H9 (cell line): ENCODE data around the gene AP2M1. TPM values are rescaled to one million over a fixed set of nuclear protein-coding genes. Genes with fewer than 3 reads are reported as not detected.
A peak's percentile ranks its signal among the peaks of the same experiment; 100 is the strongest.

ENCODE experiments used
- DNase-seq: peaks from one replicate; pipeline ENCODE4 v3.0.0-alpha.2; 2017
- H2AFZ ChIP-seq: one replicate; pipeline ENCODE4 v1.6.1; 2013; ENCODE audit warnings: mild to moderate bottlenecking, low read length, control low read depth, moderate library complexity
- H2AK5ac ChIP-seq: 2 replicates; pipeline ENCODE4 v1.6.1; 2013; ENCODE audit warnings: low read length, control low read depth, mixed read lengths; ENCODE audit not compliant: insufficient read length
- H2BK120ac ChIP-seq: one replicate; pipeline ENCODE4 v1.6.1; 2013; ENCODE audit warnings: low read depth, mild to moderate bottlenecking, low read length, control low read depth, inconsistent platforms; ENCODE audit not compliant: poor library complexity, severe bottlenecking
- H2BK12ac ChIP-seq: 2 replicates; pipeline ENCODE4 v1.6.1; 2013; ENCODE audit warnings: low read length, control low read depth, mixed read lengths, low read depth; ENCODE audit not compliant: insufficient read length
- H2BK15ac ChIP-seq: 2 replicates; pipeline ENCODE4 v1.6.1; 2013; ENCODE audit warnings: low read depth, low read length, control low read depth
- H2BK20ac ChIP-seq: one replicate; pipeline ENCODE4 v1.6.1; 2013; ENCODE audit warnings: low read depth, mild to moderate bottlenecking, low read length, control low read depth, inconsistent platforms; ENCODE audit not compliant: poor library complexity, severe bottlenecking
- H2BK5ac ChIP-seq: 2 replicates; pipeline ENCODE4 v1.6.1; 2013; ENCODE audit warnings: low read length, control low read depth, mixed read lengths; ENCODE audit not compliant: insufficient read length
- H3K14ac ChIP-seq: 2 replicates; pipeline ENCODE4 v1.6.1; 2013; ENCODE audit warnings: low read length, control low read depth; ENCODE audit not compliant: insufficient read depth
- H3K18ac ChIP-seq: 2 replicates; pipeline ENCODE4 v1.6.1; 2013; ENCODE audit warnings: low read depth, mild to moderate bottlenecking, mixed read lengths, low read length, control low read depth; ENCODE audit not compliant: insufficient read length
- H3K23ac ChIP-seq: 2 replicates; pipeline ENCODE4 v1.6.1; 2013; ENCODE audit warnings: low read length, control low read depth, mixed read lengths, low read depth; ENCODE audit not compliant: insufficient read length
- H3K23me2 ChIP-seq: 2 replicates; pipeline ENCODE4 v1.6.1; 2013; ENCODE audit warnings: low read depth, mild to moderate bottlenecking, mixed read lengths, low read length, control low read depth; ENCODE audit not compliant: insufficient read length, poor library complexity, severe bottlenecking
- H3K27ac ChIP-seq: 2 replicates; pipeline ENCODE4 v1.5.1; 2013; ENCODE audit warnings: low read length, control low read depth, mixed read lengths, low read depth; ENCODE audit not compliant: insufficient read length
- H3K27me3 ChIP-seq: 2 replicates; pipeline ENCODE4 v1.6.1; 2013; ENCODE audit warnings: low read length, control low read depth, inconsistent platforms; ENCODE audit not compliant: insufficient read depth
- H3K4ac ChIP-seq: 2 replicates; pipeline ENCODE4 v1.6.1; 2013; ENCODE audit warnings: low read depth, mild to moderate bottlenecking, control low read depth, inconsistent platforms, low read length, moderate library complexity
- H3K4me1 ChIP-seq: 2 replicates; pipeline ENCODE4 v1.6.1; 2013; ENCODE audit warnings: low read length, control low read depth, inconsistent platforms; ENCODE audit not compliant: insufficient read depth
- H3K4me2 ChIP-seq: 2 replicates; pipeline ENCODE4 v1.6.1; 2013; ENCODE audit warnings: low read length, control low read depth, mixed read lengths; ENCODE audit not compliant: insufficient read length, insufficient read depth
- H3K56ac ChIP-seq: 2 replicates; pipeline ENCODE4 v1.6.1; 2013; ENCODE audit warnings: low read depth, mild to moderate bottlenecking, mixed read lengths, low read length, control low read depth; ENCODE audit not compliant: insufficient read length
- H3K79me1 ChIP-seq: 2 replicates; pipeline ENCODE4 v1.6.1; 2013; ENCODE audit warnings: low read depth, mild to moderate bottlenecking, moderate library complexity, low read length, control low read depth, inconsistent platforms; ENCODE audit not compliant: insufficient read depth, poor library complexity, severe bottlenecking
- H3K79me2 ChIP-seq: 2 replicates; pipeline ENCODE4 v1.6.1; 2013; ENCODE audit warnings: low read length, control low read depth, inconsistent platforms; ENCODE audit not compliant: insufficient read depth
- H3K9ac ChIP-seq: 2 replicates; pipeline ENCODE4 v1.6.1; 2013; ENCODE audit warnings: low read length, control low read depth, mixed read lengths; ENCODE audit not compliant: insufficient read length; ENCODE audit errors: extremely low read depth
- H3K9me3 ChIP-seq: one replicate; pipeline ENCODE4 v1.6.1; 2013; ENCODE audit warnings: low read depth, low read length, inconsistent platforms; ENCODE audit not compliant: control insufficient read depth
- H3T11ph ChIP-seq: one replicate; pipeline ENCODE4 v1.6.1; 2013; ENCODE audit warnings: mild to moderate bottlenecking, low read length, control low read depth, inconsistent platforms
- H4K20me1 ChIP-seq: one replicate; pipeline ENCODE4 v1.6.1; 2013; ENCODE audit not compliant: control insufficient read depth, insufficient read length, insufficient read depth
- H4K5ac ChIP-seq: 2 replicates; pipeline ENCODE4 v1.6.1; 2013; ENCODE audit warnings: low read depth, mild to moderate bottlenecking, mixed read lengths, low read length, control low read depth; ENCODE audit not compliant: insufficient read length
- H4K8ac ChIP-seq: replicated peaks from 2 replicates; pipeline ENCODE4 v1.6.1; 2013; ENCODE audit warnings: low read length, control low read depth, mixed read lengths, low read depth; ENCODE audit not compliant: insufficient read length
- H4K91ac ChIP-seq: 2 replicates; pipeline ENCODE4 v1.6.1; 2013; ENCODE audit warnings: low read depth, mild to moderate bottlenecking, moderate library complexity, mixed read lengths, low read length, control low read depth; ENCODE audit not compliant: insufficient read length
- H3K27ac Mint-ChIP-seq, 3 experiments: 2 replicates in 2 of 3; 3 replicates in 1 of 3; pipeline ENCODE4 v1.8.0; 2020 to 2021; ENCODE audit warnings: mixed read lengths in 3 of 3, mild to moderate bottlenecking in 1 of 3, moderate library complexity in 1 of 3
- H3K27me3 Mint-ChIP-seq: 2 replicates; pipeline ENCODE4 v1.8.0; 2021; ENCODE audit warnings: low read depth, mild to moderate bottlenecking, moderate library complexity, mixed read lengths
- H3K36me3 Mint-ChIP-seq, 3 experiments: 2 replicates in 2 of 3; 3 replicates in 1 of 3; pipeline ENCODE4 v1.8.0; 2020 to 2021; ENCODE audit warnings: low read depth in 3 of 3, mixed read lengths in 3 of 3; ENCODE audit not compliant: insufficient read depth in 1 of 3
- H3K4me1 Mint-ChIP-seq, 2 experiments: 2 replicates each; pipeline ENCODE4 v1.8.0; 2020; ENCODE audit warnings: mixed read lengths in 2 of 2
- H3K4me3 Mint-ChIP-seq, 2 experiments: 2 replicates in 1 of 2; 3 replicates in 1 of 2; pipeline ENCODE4 v1.8.0; 2020 to 2021; ENCODE audit warnings: mild to moderate bottlenecking in 2 of 2, mixed read lengths in 2 of 2, moderate library complexity in 1 of 2
- H3K9me3 Mint-ChIP-seq, 2 experiments: 2 replicates in 1 of 2; 3 replicates in 1 of 2; pipeline ENCODE4 v1.8.0; 2020; ENCODE audit warnings: mild to moderate bottlenecking in 2 of 2, mixed read lengths in 2 of 2, moderate library complexity in 1 of 2
- CTCF ChIP-seq: fragments of 200-600 bp; sonication (generic); conservative IDR thresholded peaks from 3 replicates; pipeline ENCODE4 v1.8.0; 2021; ENCODE audit warnings: antibody characterized with exemption, mild to moderate bottlenecking
- WGBS: extraction: QIAGEN DNeasy Blood & Tissue Kit; methylation state at CpG from one replicate; pipeline ENCODE4 v1.1.7; 2013; ENCODE audit warnings: missing lambda C conversion rate, low lambda C conversion rate, mixed read lengths; ENCODE audit not compliant: insufficient read length; ENCODE audit errors: extremely low coverage; 5-methylcytosine and 5-hydroxymethylcytosine counted together
- total RNA-seq: library from RNA; stranded (reverse); gene quantifications from 2 replicates; pipeline ENCODE4 v1.2.1, GENCODE V29; 2021

The AP2M1 gene
- total RNA-seq, 1 experiment from 2014 or later: 443 TPM

GRCh38 chr3:184177767-184178306 lies 3.2 kb downstream of the AP2M1 start:
- peaks cover 43 to 69% (median 60%) of the 10 kb centered on the region in 3 experiments for H3K36me3 Mint-ChIP-seq
- H3K79me2 ChIP-seq: peaks cover 9% of the 10 kb centered on the region; the same call in 1 of the 2 replicates
- no peak for TF ChIP-seq CTCF
- H3K4me3 Mint-ChIP-seq: peak overlapping the region; percentile 35 to 95; a peak in 3 of 5 replicates
- H2AK5ac ChIP-seq: no peak overlapping the region
- no peak overlapping the region for H2BK20ac ChIP-seq
- peaks cover 16% of the 10 kb centered on the region for H3K23me2 ChIP-seq
- peaks cover 7% of the 10 kb centered on the region for H3K79me1 ChIP-seq
- H4K91ac ChIP-seq: no peak overlapping the region
- no peak overlapping the region for H2BK5ac ChIP-seq
- H4K20me1 ChIP-seq: peaks cover 3% of the 10 kb centered on the region
- no peaks in the 10 kb centered on the region for H3K9me3 Mint-ChIP-seq
- H3K4me1 ChIP-seq: no peaks in the 10 kb centered on the region; the same call in 1 of the 2 replicates
- H2BK120ac ChIP-seq: no peak overlapping the region
- H3K23ac ChIP-seq: no peak overlapping the region
- no peak overlapping the region for H3K9ac ChIP-seq
- H3K18ac ChIP-seq: no peak overlapping the region
- no CpG with 5 or more reads among the region's 14 CpGs for WGBS
- no peak overlapping the region for H4K8ac ChIP-seq
- peak overlapping the region; percentile 57 to 100 (median 96); a peak in 5 of 7 replicates for H3K27ac Mint-ChIP-seq
- no peak overlapping the region for H2AFZ ChIP-seq
- H3K27me3 ChIP-seq: no peaks in the 10 kb centered on the region
- no peaks in the 10 kb centered on the region for H3K9me3 ChIP-seq
- no peak overlapping the region for H3K56ac ChIP-seq
- H4K5ac ChIP-seq: no peak overlapping the region
- H3K27ac ChIP-seq: no peak overlapping the region
- DNase-seq: no peak
- H3K4me1 Mint-ChIP-seq: peaks cover 21 to 31% of the 10 kb centered on the region in 2 experiments
- no peaks in the 10 kb centered on the region for H3K27me3 Mint-ChIP-seq
- H2BK15ac ChIP-seq: no peak overlapping the region
- no peak overlapping the region for H3K4me2 ChIP-seq
- no peak overlapping the region for H3K4ac ChIP-seq
- no peak overlapping the region for H3T11ph ChIP-seq
- H2BK12ac ChIP-seq: no peak overlapping the region
- H3K14ac ChIP-seq: no peak overlapping the region
